Fibroblast of mammary gland (primary cell): ENCODE results near the gene WDR27.

Experiments
- DNase-seq: peaks from one replicate; pipeline ENCODE4 v3.0.0-alpha.2; 2010; ENCODE audit warnings: low read depth
- H3K4me3 ChIP-seq: 2 replicates; pipeline ENCODE4 v1.5.1; 2011; ENCODE audit warnings: low read depth, mild to moderate bottlenecking, low read length, moderate library complexity; ENCODE audit not compliant: control insufficient read depth
- CTCF ChIP-seq: conservative IDR thresholded peaks from 2 replicates; pipeline ENCODE4 v1.5.1; 2011; ENCODE audit warnings: low read depth, low read length, inconsistent platforms; ENCODE audit not compliant: control insufficient read depth, insufficient read depth

WDR27 gene

GRCh38 chr6:169659820-169660610 lies 41.8 kb downstream of the WDR27 start:
- H3K4me3 ChIP-seq = no peak overlapping the region
- DNase-seq = no peak
- no peak for TF ChIP-seq CTCF

GRCh38 chr6:169657284-169657610 lies 44.6 kb downstream of the WDR27 start:
- H3K4me3 ChIP-seq = no peak overlapping the region
- no peak for DNase-seq
- TF ChIP-seq CTCF = no peak

DNA sequence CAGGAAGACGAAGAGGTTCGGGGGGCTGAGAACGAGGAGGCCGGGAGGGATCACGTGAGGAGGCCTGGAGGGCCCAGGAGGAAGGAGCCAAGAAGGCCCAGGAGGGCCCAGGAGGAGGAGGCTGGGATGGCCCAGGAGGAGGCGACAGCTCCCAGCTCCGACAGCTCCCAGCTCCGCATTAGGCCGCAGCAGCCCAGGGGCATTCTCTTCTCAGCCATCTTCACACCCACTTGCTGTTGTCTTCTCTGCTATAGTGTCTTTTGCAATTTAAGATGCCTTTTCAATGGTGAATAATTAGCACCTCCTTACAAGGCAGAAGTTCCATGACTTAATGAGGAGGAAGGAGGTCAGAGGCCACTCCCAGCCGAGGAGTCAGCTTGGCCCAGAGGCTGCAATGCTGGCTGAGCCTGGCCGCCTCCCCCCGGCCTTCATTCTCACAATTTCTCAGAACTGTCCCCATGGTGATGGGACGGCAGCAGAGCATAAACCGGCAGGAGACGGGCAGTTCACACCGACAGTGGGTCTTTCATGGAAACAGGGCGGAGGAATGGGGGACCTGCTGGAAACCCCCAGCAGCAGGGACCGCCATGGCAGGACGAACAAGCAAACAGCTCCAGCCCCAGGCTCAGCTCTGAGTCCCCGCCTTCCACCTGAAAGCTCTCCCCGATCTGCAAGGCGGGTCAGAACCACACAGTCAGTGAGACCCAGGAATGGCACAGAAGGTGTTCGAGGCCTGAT lies 45.1 kb downstream of the WDR27 start:
- no peak for TF ChIP-seq CTCF
- DNase-seq = no peak
- no peak overlapping the region for H3K4me3 ChIP-seq

DNA sequence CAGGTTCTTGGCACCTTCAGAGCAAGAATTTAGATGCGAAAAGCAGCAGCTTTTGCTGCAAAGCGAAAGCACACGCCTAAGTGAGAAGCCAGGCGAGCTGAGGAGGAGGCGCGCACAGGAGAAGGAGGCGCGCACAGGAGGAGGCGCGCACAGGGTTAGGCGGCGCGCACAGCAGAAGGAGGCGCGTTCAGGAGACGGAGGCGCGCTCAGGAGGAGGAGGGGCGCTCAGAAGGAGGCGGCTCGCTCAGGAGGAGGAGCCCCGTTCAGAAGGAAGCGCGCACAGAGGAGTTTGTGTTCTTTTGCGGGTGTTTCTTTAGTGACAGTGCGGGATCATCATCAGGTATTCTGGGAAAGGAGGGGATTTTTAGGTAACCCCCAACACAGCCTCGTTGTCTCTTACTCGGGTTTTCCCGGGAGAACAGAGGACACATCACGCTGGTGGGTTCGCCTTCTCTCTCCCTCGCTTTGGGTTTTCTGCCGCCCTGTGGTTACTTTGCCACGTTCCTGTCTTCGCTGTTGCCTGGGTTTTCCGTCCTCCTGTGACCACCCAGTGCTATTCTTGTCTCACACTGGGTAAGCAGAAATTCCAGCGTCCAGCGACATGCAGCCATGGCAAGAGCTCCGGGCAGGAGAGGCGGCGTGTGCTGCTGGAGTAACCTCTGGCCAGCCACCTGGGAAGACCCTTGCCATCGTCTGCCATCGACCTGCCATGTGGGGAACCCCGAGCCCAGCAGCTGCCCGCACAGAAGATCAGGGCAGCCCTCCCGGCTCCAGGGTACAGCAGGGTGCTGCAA lies 47.0 kb downstream of the WDR27 start:
- DNase-seq = peak; percentile 71
- peak; percentile 33 for TF ChIP-seq CTCF

GRCh38 chr6:169653691-169654090 lies 48.1 kb downstream of the WDR27 start:
- no peak for TF ChIP-seq CTCF
- H3K4me3 ChIP-seq = no peak overlapping the region
- DNase-seq = no peak

More for the DNA sequence above, 47.0 kb downstream of the WDR27 start:
- H3K4me3 ChIP-seq = peak overlapping the region; percentile 66

DNA sequence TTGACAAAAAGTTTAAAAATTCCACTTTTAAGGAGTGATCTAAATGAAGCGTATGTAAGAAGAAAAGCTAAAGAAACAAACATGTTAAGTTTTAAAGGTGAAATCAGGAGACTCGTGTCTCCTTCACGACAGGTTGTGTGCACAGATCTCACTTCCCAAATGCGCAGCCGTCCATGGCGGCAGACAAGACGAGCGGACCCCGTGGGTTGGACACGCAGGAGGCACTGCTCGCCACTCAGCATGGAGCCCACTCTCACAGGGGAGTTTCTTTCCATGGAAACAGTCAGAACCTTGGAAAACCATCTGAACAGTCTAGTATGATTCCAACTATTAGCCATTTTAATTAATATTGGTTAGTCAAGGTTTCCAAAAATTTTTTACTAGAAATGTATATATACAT lies 48.9 kb downstream of the WDR27 start:
- no peak for TF ChIP-seq CTCF
- H3K4me3 ChIP-seq = no peak overlapping the region
- no peak for DNase-seq
